HG03575 (cell line): Measurements from ENCODE around the gene C1QL1.

ENCODE experiments used
- ATAC-seq: cut with Tn5 transposase; IDR thresholded peaks from one replicate; pipeline ENCODE4 v1.9.1; 2021; ENCODE audit not compliant: unreplicated experiment, insufficient number of reproducible peaks, low FRiP score; ENCODE audit errors: extremely low read depth

C1QL1 gene

GRCh38 chr17:44992242-44992939, 24.3 kb upstream of the C1QL1 start:
- no peak for ATAC-seq

- no peak for ATAC-seq
Measured at GRCh38 chr17:44990994-44991393, 22.9 kb upstream of the C1QL1 start.

- ATAC-seq, result no peak
Measured at GRCh38 chr17:44989552-44990138, 21.5 kb upstream of the C1QL1 start.

- ATAC-seq, result no peak
Measured at GRCh38 chr17:44988044-44988942, 20.2 kb upstream of the C1QL1 start.

GRCh38 chr17:44983563-44983962, 15.5 kb upstream of the C1QL1 start:
- ATAC-seq, result no peak

- no peak for ATAC-seq
Measured at GRCh38 chr17:44982113-44982702, 14.1 kb upstream of the C1QL1 start.

- ATAC-seq, result no peak
Measured at GRCh38 chr17:44981221-44981968, 13.3 kb upstream of the C1QL1 start.

- ATAC-seq, result no peak
Measured at GRCh38 chr17:44979426-44979995, 11.4 kb upstream of the C1QL1 start.

- no peak for ATAC-seq
Measured at GRCh38 chr17:44978807-44979206, 10.7 kb upstream of the C1QL1 start.

GRCh38 chr17:44977814-44978550, 9.9 kb upstream of the C1QL1 start:
- ATAC-seq, result no peak

- ATAC-seq, result no peak
Measured at GRCh38 chr17:44977065-44977464, 9.0 kb upstream of the C1QL1 start.

GRCh38 chr17:44976206-44976605, 8.1 kb upstream of the C1QL1 start:
- no peak for ATAC-seq

- no peak for ATAC-seq
Measured at GRCh38 chr17:44972953-44973352, 4.8 kb upstream of the C1QL1 start.

- ATAC-seq, result no peak
Measured at GRCh38 chr17:44971776-44972483, 3.8 kb upstream of the C1QL1 start.

- ATAC-seq, result no peak
Measured at GRCh38 chr17:44970136-44970741, 2.1 kb upstream of the C1QL1 start.

- no peak for ATAC-seq
Measured at GRCh38 chr17:44969144-44969780, 1.2 kb upstream of the C1QL1 start.

- no peak for ATAC-seq
Measured at GRCh38 chr17:44967907-44968224, 237 bp downstream of the C1QL1 start.
